GM21381 (cell line): ENCODE results near the gene KCTD2.
"Not testable (repeated sequence)": the region's sequence is repeated elsewhere in the genome, so short reads cannot be mapped to it uniquely, and the experiment has no call there.

Experiments used
- ATAC-seq: cut with Tn5 transposase; IDR thresholded peaks from one replicate; pipeline ENCODE4 v1.9.1; 2021; ENCODE audit warnings: mild to moderate bottlenecking, moderate library complexity; ENCODE audit not compliant: unreplicated experiment

KCTD2 gene

DNA sequence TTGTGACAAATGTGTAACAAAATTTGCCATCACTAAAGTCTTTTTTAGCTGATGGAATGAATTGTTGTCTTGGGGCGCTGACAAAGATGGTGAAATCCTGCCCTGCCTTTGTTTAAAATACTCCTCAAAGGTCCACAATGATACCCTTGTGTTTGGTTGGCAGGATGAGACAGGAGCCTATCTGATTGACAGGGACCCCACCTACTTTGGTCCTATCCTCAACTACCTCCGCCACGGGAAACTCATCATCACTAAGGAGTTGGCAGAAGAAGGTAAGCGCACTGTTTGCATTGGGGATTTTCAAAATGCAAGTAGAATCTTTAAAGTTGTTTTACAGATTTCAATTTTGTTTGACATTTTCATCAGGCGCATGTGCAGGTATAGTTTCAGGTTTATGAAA is 2.0 kb downstream of the KCTD2 start:
- no peak for ATAC-seq

DNA sequence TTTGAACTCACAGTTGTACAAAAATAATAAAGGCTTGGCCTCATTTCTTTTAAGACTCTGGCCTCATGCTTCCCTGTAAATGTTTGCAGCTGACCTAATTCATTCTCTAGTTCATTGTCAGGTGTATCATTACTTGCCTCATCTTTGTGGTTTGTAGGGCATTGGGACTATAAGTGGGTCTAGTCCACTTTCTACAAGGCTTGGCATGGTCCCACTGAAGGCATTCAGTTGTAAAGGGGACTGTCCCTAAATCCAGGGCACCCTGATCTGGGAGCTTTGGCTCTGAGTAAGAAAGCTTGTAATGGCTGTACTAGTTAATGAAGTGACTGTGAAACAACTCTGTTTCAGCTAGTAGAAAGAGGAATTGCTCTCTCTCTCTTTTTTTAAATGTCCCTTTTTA is 2.7 kb downstream of the KCTD2 start:
- no peak for ATAC-seq

DNA sequence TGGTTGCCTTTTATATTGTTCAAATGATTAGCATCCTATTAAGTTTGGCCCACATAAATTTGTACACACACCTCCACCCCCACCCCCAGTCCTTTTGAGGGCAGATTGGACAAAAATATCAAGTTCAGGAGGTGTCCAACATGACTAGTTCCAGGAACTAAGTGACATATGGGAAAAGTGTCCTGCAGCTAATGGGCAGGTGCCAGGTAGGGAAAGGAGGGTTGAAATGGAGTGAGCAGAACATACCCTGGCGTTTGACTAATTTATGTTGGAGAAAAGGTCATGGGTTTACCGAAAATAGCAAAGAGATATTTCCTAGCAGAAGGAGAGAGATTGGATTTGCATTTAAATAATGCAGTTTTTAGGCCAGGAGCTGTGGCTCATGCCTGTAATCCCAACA is 4.9 kb downstream of the KCTD2 start:
- no peak for ATAC-seq

DNA sequence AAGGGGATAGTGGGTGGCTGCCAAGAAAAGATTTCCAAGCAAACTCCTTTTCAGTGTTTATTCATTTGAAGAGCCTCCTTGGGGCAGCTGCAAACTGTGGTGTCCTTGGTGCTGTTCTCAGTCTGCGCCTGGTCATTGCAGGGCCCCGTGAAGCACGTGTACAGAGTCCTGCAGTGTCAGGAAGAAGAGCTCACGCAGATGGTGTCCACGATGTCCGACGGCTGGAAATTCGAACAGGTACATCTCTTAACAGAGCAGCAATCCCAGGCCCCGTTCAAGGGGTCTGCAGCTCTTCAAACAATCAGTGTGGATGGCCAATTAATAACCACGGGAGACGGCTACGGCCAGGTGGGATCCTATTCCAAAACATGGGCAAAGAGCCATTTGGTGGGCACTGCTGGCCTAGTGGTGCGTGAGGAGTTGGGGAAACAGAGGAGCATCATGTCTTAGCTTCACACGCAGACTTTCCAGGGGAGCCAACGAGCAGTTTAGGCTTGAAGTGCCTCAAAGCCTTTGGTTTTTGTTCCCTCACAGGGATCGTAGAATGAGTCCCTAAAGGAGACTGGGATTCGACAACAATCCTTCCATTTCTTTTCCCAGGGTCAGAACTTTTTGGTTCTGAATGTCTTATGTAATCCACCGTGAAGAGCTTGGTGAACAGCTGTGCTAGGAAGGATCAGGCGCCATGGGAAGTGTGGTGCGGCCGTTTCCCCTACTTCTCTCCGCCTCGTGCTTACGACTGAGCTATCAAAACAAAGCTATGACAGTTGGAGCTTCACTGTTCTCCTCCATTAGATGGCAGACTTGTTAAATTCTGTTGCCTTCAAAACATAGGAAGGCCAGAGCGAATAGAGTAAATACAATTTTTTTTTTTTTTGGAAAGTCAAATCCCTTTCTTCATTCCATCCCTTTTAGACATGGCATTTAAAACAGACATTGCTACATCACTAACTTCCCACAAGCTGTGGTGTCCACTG is 12.6 kb downstream of the KCTD2 start:
- no peak for ATAC-seq

DNA sequence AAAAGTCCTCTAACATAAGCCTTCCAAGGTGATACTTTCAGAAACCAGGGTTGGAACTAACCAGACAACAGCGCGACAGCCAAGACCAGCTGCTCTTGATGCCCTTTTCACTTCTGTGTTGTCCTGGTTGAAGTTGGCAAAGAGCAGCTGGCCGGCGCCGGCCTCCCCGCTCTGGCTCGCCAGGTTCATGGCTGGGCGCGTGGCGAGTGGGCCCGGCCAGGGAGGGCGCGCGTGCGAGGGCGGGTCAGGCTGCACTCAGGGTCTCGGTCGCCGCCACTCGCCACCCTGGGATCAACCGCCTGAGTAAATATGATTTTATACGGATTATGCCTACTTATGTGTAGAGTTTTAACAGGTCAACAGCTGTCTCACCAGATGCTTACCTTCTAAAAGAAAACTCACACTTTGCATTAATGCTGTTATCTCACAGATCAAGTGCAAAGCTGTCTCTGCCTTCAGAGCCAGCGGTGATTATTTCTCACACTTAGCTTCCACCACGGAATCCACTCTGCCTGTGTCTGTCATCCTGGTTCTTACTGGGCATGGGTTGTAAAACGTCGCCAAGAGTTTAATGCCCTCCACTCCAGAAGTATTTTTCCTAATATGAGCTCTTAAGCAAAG is 13.5 kb downstream of the KCTD2 start:
- ATAC-seq, result no peak

DNA sequence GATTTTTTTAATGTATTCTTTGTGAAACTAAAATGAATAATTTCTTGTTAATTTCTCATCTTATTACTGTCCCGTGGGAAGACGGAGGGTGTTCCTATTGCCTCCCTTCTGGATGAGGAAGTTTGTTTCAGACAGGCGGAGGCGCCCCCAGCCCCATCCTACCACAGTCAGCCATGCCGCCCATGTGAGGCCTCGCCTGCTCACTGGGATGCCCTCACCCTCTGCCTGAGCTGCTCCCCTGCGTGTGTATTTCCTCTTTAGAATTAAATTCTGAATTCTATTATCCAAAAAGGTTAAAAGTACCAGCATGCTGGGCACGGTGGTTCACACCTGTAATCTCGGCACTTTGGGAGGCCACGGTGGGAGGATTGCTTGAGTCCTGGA is 14.0 kb downstream of the KCTD2 start:
- ATAC-seq, result no peak

DNA sequence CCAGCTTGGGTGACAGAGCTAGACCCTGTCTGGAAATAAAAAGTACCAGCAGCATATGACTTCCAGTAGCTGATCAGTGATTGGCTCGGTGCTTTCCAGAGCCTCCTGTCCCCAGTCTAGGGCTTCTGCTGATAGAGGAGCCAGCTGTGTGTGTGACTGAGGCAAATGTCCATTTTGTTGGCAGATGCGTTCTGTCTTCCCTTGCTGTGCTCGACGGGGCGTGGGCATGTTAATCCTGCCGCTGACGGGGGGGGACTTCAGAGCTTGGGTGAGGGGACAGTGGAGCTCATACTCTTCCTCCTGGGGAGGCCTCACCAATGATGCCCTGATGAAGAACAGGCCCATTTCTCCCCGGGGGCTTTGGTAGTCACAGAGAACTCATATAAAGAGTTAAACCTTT is 14.6 kb downstream of the KCTD2 start:
- ATAC-seq, result no peak

DNA sequence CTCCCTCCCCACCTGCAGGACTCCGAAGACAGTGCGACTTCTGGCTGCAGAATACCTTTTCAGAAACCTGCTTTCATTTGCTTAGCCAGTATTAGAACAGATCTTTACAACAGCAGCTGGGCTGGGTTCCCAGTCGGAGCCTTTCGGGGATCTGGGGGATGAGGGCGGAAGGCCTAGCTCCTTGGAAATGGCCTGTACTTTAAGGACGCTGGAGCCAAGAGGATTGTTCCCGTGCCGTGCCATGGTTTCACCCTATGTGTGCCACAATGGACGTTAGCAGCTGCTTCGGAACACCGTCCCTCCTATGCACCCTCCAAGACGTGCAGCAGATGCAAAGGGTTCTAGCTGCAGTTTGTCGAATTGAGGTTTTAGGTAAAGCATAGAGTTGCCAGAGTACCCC is 16.2 kb downstream of the KCTD2 start:
- ATAC-seq, result no peak

DNA sequence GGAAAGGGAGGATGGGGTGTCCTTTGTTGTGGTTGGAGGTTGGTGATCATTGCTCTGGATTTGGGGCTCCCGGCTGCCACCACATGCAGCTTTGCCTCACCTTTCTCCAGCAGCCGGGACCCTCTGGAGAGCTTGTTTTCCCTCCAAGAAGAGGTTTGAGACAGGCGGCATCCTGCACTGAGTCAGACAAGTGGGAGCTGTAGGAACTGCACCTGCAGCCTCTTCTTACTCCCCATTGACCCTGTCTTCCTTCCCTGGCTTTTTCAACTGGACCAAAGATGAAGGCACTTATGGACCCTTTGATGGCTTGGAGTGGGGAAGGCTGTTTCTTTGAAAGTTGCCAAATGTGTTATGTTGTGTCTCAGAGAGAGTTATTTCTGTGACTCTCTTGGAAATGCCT is 16.6 kb downstream of the KCTD2 start:
- no peak for ATAC-seq

DNA sequence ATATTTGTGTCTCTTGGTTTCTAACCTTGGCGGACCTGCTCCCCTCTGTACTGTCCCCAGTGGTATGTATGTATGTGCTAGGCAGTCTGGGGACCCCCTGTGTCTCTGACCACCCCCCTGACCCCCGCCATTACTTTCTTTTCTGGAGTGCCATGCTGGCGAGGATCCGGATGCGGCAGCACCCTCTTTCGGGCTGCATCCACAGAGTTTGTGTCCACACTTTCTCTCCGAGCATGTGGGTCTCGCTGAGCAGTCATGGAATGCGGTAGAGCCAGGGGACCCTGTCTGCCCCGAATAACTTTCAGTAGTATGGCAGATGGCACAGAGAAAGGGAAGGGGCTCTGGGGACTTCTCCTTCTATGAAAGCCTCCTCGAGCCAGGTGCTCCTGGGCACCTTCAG is 17.0 kb downstream of the KCTD2 start:
- no peak for ATAC-seq

DNA sequence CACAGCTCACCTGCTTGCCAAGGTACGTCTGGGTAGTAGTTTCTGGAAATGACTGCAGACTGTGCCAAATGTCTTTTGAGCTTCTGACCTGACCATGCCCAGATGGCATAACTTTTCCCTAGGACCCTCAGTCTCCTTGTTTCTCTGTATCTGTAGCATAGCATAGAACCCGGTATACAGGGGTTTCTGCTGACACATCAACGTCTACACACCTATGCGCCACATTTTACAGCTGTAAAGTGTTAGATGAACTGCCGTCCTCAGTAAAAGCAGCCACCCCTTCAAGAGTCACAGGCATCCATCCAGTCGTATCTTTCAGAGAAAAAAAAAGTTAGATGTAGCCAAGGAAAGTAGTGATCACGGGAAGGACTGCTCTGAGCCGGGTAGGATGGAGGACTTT is 17.4 kb downstream of the KCTD2 start:
- no peak for ATAC-seq

DNA sequence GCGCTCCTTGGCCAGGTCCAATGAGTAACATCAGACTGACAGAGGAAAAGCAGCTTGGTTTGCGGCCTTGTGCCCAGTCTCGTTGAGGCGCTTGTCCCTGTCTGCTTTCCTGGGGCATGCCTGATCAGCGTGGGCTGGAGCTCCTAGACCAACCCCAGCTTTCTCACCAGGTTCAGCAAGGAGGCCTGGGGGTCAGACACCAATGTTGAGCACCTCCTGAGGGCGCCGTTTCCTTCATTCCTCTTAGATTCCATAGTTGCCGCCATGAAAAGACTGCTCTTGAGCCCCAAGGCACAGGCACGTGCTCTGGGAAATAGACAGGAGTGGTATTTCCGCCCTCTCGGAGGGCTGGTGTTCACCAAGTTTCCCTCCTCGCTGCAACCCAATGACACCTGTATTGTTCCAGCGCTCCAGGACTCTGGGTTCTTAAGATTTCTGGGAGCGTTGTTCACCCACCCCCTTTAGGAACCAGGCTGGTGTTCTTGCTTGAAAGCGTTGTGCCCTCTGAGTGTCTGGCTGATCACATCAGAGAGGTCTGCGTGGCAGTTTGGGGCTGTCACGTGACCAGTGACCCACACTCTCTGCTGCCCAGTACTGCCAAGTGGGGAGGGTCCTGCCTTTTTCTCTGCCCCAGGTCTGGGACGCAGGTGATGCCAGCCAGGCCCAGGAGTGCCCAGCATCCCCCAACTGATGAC is 18.0 kb downstream of the KCTD2 start:
- ATAC-seq, result no peak

DNA sequence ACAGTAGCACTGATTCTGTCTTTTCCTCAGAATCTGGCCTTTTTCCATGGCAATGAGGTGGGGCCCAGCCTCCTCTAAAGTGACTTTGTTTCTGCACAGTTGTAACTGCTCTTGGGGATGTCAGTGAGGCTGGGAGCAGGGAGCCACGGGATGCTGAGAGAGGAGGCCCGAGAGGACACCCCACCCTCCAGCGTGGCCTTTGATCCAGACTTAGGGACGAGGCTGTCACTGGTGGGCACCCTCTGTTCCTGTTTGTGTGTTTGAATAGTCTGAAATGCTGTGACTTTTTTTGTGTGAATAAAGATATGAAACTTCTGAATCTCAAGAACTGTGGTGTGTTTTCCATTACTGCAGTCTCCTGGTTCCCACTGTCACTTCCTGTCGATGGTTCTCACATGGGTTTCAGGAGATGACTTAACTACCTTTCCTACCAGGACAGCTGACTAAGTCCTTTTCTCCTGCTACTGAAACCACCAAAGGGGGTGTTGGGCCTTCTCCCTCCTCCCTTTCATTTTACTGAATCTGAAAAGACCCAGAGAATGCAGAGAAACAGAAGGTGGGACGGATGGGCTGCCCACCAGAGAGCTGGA is 18.6 kb downstream of the KCTD2 start:
- no peak for ATAC-seq

DNA sequence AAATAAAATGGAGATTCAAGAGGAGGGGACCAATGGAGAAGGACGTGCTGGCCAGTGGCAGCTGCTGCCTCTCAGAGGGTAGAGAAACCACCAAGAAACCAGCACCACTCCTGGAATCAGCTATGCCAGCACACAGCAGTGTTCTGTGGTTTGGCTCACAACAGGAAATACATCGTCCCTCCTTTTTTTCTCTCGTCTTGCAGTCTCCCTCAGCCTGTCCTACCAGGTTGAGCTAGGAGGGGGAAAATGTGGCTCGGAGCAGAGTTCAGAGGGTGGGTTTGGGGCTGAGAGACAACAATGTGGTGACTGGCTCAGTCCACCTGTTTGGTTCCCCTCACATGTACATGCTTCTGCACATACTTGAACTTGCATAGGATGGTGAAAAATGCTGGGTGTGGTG is 20.8 kb downstream of the KCTD2 start:
- ATAC-seq, result no peak

DNA sequence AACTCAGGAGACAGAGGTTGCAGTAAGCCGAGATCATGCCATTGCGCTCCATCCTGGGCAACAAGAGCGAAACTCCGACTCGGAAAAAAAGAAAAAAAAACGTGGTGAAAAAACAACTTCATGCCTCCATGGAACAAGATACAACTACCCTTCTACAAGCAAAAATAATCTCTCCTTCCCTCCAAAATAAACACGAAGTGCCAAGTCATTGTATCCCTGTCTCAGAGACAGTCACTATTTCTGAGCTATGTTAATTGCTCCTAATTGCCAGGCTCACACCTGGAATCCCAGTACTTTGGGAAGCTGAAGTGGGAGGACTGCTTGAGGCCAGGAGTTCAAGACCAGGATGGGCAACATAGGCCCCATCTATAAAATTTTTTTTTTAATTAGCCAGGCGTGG is 21.7 kb downstream of the KCTD2 start:
- no peak for ATAC-seq

DNA sequence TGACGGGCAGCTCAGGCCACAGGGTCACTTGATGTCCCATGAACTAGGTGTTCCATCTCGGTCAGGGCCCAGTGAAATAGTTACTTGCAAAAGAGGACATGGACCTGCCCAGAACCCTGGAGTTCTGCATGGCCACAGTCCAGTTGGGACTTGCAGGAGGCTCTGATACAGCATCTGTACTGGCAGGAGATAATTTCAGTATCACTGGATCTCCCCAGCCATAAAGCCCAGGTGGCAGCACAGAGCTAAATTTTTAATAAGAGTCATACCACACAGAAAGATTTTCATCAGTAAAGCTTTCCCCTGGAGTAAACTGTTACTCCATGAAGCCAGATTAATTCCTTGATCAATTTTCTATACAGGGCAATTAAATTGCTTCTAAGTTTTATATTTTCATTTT is 22.8 kb downstream of the KCTD2 start:
- no peak for ATAC-seq

DNA sequence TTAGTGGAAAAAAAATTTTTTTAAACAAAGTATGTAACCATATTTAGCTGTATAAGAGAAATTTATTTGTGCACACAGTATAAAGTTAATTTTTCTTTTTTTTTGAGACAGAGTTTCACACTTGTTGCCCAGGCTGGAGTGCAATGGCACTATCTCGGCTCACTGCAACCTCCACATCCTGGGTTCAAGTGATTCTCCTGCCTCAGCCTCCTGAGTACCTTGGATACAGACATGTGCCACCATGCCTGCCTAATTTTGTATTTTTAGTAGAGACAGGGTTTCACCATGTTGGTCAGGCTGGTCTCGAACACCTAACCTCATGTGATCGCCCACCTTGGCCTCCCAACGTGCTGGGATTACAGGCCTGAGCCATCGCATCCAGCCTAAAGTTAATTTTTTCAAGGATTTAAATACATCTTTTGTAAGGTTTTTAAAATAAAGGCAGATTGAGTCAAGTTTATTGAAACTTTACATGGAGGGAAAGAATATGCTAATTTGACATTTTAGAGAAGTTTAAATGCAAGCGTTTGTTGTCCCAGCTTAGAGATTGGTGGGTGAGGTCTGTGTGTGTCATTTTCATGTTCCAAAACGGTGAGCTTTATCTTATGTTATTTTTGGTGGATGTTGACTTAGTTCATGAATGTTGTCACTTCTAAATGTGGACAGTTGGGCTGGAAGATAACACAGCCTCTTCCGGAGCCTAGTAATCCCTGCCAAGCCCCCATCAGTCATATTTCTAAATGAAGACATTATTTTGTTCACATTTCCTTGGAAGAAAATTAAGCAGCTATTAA is 24.6 kb downstream of the KCTD2 start:
- not testable (repeated sequence) for ATAC-seq

DNA sequence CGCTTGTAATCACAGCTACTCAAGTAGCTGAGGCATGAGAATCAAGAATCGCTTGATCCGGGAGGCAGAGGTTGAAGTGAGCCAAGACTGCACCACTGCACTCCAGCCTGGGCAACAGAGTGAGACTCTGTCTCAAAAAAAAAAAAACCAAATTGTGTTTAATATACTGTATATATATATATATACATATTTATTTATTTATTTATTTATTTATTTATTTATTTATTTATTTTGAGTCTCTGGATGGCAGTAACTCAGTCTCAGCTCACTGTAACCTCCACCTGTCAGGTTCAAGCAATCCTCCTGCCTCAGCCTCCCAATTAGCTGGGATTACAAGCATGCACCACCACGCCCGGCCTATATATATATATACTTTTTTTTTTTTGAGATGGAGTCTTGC is 25.9 kb downstream of the KCTD2 start:
- ATAC-seq, result not testable (repeated sequence)

DNA sequence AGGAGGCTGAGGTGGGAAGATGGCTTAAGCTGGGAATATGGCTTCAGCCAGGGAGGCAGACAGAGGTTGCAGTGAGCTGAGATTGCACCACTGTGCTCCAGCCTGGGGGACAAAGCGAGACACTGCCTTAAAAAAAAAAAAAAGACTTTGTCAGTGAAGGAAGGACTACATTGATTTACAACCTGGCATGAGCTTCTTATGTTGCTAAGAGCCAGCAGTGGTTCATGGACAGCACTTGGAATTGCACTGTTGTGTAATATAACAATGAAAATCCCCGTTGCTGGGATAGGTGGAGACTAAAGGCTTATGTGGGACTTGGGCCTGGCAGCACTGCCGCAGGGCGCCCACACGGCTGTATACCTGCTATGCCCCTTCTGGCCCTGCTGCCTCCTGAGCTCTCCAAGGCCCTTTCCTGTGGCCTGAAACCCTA is 26.6 kb downstream of the KCTD2 start:
- no peak for ATAC-seq

DNA sequence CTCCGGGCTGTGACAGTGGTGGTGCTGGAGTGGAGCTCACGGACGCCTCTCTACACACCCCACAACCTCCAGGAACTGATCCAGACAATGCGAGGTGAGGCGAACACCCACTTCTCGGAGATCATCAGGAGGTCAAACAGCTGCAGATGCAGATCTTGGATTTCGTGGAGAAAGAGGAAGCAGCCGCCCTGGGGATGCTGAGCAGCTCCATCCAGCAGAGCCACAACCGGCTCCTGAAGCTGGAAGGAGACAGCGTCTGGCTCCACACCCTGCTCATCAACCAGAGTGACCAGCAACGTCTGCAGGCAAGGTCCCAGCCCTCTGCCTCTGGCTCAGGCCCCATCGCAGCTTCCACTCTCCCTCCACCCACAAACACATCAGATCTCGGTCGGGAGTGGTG is 27.5 kb downstream of the KCTD2 start:
- no peak for ATAC-seq
